ENCODE measurements around the gene MUSK.

DNA sequence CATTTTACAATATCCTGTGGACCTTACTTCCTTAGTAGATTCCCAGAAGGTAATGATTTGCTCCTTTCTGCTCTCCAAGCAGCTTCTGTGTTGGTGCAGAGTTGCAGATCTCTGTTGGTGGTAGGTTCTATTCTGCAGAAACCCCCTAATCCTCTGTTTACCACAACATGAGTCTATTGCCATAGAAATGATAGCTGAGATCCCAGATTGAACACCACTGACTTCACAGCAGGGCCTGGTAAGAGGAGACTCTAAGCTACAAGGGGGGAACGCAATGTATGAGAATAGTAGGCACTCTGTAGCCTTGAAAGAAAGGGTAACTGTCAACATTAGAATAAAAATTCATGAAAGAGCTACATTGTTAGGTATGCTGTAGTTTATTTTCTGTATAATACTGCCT, 59.5 kb downstream of the MUSK start:
- TF ChIP-seq CTCF (IDR thresholded peaks at IDR 0.05) (no peak), POLR2A (IDR thresholded peaks at IDR 0.05) (no peak)

All from transverse colon (tissue), 3 donors.